ENCODE results near the gene GET4. TPM values are rescaled to one million over a fixed set of nuclear protein-coding genes. Genes with fewer than 3 reads are reported as not detected.

GET4 gene
- total and polyA plus RNA-seq, 4 donors, result 19.5 to 34.7 (median 27.3) TPM

- no peak for DNase-seq (ENCODE audit: low spot score)
- H3K9ac ChIP-seq (ENCODE audit: low read depth in 1 of 2, low read length in 2 of 2), result no peak overlapping the region
- no peaks in the 10 kb centered on the region for H3K27me3 ChIP-seq (ENCODE audit: control insufficient read depth in 4 of 4, insufficient read depth in 4 of 4, low read length in 3 of 4)
- peaks cover 2 to 14% (median 9%) of the 10 kb centered on the region in 4 donors for H3K4me1 ChIP-seq (ENCODE audit: control insufficient read depth in 4 of 4, insufficient read depth in 4 of 4, low read length in 3 of 4)
- 96% methylated on average over 42 of the region's 42 CpGs for WGBS
- H3K36me3 ChIP-seq (ENCODE audit: control insufficient read depth in 4 of 4, insufficient read depth in 3 of 4, low read depth in 1 of 4, low read length in 3 of 4), result peaks cover 22 to 51% (median 27%) of the 10 kb centered on the region in 4 donors
- H3K4me3 ChIP-seq (ENCODE audit: low read depth in 1 of 3, low read length in 3 of 3), result no peak overlapping the region
- H3K27ac ChIP-seq (ENCODE audit: low read depth in 1 of 2, low read length in 2 of 2), result no peak overlapping the region
- no peaks in the 10 kb centered on the region for H3K9me3 ChIP-seq (ENCODE audit: control insufficient read depth in 4 of 4, low read length in 3 of 4)
- TF ChIP-seq RAD21 (IDR thresholded peaks at IDR 0.05) (no peak), ZBTB33 (IDR thresholded peaks at IDR 0.05) (no peak), NR2F2 (IDR thresholded peaks at IDR 0.05) (no peak), FOXA1 (IDR thresholded peaks at IDR 0.05) (no peak), HNF4G (IDR thresholded peaks at IDR 0.05) (no peak), TAF1 (conservative IDR thresholded peaks at IDR 0.05) (no peak), SP1 (IDR thresholded peaks at IDR 0.05) (no peak), RXRA (IDR thresholded peaks at IDR 0.05) (no peak), ATF3 (IDR thresholded peaks at IDR 0.05) (no peak)
These were observed 20.2 kb downstream of the GET4 start for GRCh38 chr7:896346-897075.

- no peak for DNase-seq (ENCODE audit: low spot score)
- no peak for TF ChIP-seq FOXA1 (IDR thresholded peaks at IDR 0.05)
- TF ChIP-seq GABPA (IDR thresholded peaks at IDR 0.05 in 1 of 2, conservative IDR thresholded peaks at IDR 0.05 in 1 of 2), result no peak
- TF ChIP-seq HNF4A (conservative IDR thresholded peaks at IDR 0.05), result no peak
- no peak for TF ChIP-seq TAF1 (conservative IDR thresholded peaks at IDR 0.05)
- TF ChIP-seq JUND (IDR thresholded peaks at IDR 0.05), result no peak
- TF ChIP-seq SP1 (IDR thresholded peaks at IDR 0.05), result no peak
- no peak for TF ChIP-seq YY1 (IDR thresholded peaks at IDR 0.05)
- no peak for TF ChIP-seq RXRA (IDR thresholded peaks at IDR 0.05)
- no peak for TF ChIP-seq HNF4G (IDR thresholded peaks at IDR 0.05)
- TF ChIP-seq EGR1 (IDR thresholded peaks at IDR 0.05; ENCODE audit: low read depth in 2 of 2), result no peak
- no peak for TF ChIP-seq CTCF (IDR thresholded peaks at IDR 0.05; ENCODE audit: low read depth, low read length, missing input control)
- no peak for TF ChIP-seq FOXA2 (IDR thresholded peaks at IDR 0.05)
- TF ChIP-seq REST (IDR thresholded peaks at IDR 0.05), result no peak
- no peak for TF ChIP-seq NR2F2 (IDR thresholded peaks at IDR 0.05)
- TF ChIP-seq ZBTB33 (IDR thresholded peaks at IDR 0.05), result no peak
- H3K4me3 ChIP-seq (ENCODE audit: low read depth in 1 of 3, low read length in 3 of 3), result no peak overlapping the region
- peaks cover 17 to 45% (median 22%) of the 10 kb centered on the region in 4 donors for H3K36me3 ChIP-seq (ENCODE audit: control insufficient read depth in 4 of 4, insufficient read depth in 3 of 4, low read depth in 1 of 4, low read length in 3 of 4)
- H3K27ac ChIP-seq (ENCODE audit: low read depth in 1 of 2, low read length in 2 of 2), result no peak overlapping the region
- no peak overlapping the region for H3K9ac ChIP-seq (ENCODE audit: low read depth in 1 of 2, low read length in 2 of 2)
- no peaks in the 10 kb centered on the region for H3K27me3 ChIP-seq (ENCODE audit: control insufficient read depth in 4 of 4, insufficient read depth in 4 of 4, low read length in 3 of 4)
- H3K4me1 ChIP-seq (ENCODE audit: control insufficient read depth in 4 of 4, insufficient read depth in 4 of 4, low read length in 3 of 4), result peaks cover 2 to 14% (median 9%) of the 10 kb centered on the region in 4 donors
- WGBS, result 91% methylated on average over 14 of the region's 14 CpGs
- H3K9me3 ChIP-seq (ENCODE audit: control insufficient read depth in 4 of 4, low read length in 3 of 4), result no peaks in the 10 kb centered on the region
These were observed 20.7 kb downstream of the GET4 start for GRCh38 chr7:897086-897485.
